Putamen (tissue), 1 donor: ENCODE results near the gene ARID1B.
A peak's percentile ranks its signal among the peaks of the same experiment; 100 is the strongest.

Experiments
- DNase-seq: peaks from one replicate; pipeline ENCODE4 v3.0.0-alpha.2; 2016; ENCODE audit warnings: low spot score

Gene ARID1B

DNA sequence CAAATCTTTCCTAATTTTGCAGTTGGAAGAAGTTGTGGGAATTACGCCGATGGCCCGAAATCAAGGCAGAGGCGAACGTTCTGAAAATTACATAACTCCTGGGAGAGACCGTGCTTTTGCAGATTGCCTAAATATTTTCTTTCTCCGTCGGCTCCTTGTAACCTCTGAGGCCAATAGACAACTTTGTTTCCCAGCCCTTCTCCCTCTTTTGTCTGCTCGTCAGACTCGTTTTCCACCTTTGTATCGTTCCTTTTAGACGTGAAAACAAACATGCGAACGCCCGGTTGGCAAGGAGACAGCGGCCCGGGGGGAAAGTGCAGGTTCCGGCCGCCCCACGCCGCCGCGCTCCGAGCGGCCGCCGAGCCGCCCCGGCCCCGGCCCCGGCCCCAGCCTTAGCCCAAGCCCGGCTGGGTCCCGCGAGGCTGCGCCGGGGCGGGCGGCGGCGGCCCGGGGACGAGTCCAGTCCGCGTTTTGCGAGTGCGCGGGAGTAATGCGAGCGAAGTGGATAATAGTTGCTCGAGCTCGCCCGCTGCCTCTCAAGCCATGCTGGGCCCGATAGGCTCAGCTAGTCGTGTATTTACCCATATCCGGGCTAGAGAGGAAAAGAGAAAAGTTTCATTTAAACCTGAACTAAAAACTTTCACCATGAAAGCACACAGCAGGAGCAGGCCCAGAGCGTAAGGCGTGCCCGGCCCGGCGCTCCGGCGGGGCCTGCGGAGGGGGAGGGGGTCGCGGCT, at the start of gene ARID1B:
TSS of gene ARID1B (plus strand) at position 539 of the 737 bp plus-strand sequence. CDS start 303 bp downstream, outside the sequence.
- peak; percentile 78 for DNase-seq

DNA sequence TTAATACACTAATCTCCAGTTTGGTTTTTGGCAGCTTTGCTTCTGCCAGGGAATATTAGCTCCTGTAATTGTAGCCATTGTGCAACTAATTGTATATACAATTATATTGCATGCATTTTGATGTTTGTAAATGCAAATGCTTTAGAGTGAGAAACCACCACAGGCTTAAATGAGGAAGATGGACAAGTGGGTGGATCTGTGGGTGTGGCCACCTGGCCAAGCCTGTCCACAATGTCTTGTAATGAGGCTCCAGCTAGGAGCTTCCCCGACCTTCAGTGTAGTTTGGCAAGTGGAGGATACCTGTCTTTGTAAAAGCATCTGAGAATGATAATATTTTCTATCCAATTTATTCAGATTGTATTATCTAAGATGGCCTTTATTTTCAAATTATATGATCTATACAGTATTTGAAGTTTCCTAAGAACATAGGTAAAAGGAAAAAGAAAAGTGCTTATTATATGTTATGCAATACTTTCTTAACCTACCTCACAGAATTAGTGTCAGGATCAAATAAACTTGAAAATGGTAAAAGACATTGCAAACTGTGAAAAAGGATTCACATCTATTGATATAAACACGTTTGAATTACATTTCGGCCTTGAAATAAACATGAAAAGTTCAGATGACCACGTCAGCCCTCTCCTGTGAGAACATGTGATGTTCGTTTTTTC, 49.3 kb upstream of the ARID1B start:
- no peak for DNase-seq

DNA sequence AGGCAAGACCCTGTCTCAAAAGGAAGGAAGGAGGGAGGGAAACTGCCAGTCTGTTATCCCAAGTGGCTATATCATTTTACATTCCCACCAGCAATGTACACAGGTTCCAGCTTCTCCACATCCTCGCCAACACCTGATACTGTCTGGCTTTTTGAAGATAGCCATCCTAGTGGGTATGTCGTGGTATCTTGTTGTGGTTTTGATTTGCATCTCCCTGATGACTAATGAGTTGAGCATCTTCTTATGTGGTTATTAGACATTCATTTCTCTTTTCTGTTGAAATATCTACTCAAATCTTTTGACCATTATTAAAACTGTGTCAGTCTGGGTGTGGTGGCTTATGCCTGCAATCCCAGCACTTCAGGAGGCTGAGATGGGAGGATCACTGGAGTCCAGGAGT, 47.9 kb upstream of the ARID1B start:
- DNase-seq: no peak

DNA sequence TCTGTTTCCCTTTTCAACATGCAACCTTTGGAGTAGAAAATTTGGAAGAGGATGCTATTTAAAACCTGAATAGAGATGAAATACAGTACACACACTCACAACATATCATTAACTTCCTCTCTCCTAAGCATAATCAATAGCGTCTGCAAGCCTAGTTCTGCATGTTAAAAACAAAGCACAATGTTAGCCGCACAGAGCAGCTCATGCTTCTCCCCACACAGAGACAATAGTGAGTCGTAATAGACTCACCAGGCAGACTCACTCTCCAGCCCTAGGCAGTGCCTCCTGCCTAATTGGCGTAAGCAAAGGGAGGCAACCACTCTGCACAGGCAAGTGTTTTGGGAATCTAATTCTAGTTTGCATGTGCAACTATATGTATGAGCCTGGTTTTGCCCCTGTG, 45.8 kb upstream of the ARID1B start:
- DNase-seq: no peak

DNA sequence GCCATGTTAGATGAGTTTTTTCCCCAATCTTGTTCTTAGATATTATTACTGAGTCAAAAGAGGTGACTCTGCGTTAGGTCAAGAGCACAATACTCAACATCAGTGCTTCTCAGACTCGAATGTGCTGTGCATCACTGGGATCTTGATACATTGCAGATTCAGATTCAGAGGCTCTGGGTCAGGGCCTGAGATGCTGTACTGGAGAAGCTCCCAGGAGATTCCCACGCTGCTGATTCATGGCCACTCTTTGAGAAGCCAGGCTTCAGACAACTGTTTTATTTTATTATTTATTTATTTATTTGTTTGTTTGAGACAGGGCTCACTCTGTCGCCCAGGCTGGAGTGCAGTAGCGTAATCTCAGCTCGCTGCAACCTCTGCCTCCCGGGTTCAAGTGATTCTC, 41.4 kb upstream of the ARID1B start:
- no peak for DNase-seq

DNA sequence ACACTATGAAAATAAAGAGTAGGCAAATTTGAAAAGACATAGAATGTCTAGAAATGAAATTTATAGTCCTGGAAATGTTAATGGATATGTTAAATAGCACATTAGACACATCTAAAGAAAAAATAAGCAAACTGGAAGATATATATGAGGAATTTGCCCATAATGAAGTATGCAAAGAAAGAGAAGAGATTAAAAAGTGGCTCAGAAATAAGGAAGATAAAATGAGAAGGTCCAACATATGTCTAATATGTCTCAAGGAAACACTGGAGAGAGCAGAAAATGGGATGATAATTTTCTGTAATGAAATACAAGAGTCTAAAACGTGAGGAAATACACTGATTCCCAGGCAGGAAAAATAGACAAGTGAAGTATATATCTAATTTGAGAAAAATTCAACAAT, 36.6 kb upstream of the ARID1B start:
- no peak for DNase-seq

DNA sequence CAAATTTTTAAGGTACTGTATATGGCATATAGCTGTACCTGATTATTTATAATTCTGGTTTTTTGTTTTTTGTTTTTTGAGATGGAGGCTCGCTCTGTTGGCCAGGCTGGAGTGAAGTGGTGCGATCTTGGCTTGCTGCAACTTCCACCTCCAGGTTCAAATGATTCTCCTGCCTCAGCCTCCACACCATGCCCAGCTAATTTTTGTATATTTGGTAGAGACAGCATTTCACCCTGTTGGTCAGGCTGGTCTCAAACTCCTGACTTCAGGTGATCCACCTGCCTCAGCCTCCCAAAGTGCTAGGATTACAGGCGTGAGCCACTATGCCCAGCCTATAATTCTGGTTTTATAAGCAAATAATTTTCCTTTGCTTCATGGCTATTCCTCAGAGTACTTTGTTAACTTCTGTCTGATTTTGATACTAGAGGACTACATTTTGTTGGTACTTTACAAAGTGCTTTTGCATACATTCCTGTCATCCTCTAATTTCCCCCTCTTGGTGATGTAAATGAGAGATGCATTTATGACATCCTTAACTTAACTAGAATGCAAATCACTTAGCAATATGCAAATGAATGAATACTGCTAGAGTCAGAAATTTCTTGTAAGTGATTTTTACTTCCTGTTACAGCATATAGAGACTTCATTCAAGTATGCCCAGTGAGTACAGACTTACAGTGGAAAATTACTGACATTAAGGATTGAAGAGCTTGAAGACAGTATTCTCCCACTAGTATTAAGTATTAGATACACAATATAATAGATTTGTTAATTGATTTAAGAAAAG, 35.7 kb upstream of the ARID1B start:
- no peak for DNase-seq

DNA sequence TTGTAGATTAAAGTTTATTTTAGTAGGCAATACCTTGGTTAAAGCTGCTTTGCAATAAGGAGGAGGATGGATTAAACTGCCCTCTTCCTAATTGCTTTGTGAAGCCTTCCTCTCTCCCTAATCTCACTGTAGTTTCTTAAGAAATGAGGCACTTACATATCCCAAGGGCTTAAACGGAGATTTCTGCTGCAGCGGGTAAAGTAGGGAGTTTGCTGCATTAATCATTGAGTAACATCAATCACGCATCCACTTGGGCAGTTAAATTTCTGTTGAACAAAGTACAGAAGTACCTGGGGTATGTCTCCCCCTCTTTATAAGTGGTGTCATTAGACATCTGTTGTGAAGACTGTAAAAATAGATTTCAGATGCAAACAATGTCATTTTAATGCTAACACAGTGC, 29.5 kb upstream of the ARID1B start:
- DNase-seq: no peak

DNA sequence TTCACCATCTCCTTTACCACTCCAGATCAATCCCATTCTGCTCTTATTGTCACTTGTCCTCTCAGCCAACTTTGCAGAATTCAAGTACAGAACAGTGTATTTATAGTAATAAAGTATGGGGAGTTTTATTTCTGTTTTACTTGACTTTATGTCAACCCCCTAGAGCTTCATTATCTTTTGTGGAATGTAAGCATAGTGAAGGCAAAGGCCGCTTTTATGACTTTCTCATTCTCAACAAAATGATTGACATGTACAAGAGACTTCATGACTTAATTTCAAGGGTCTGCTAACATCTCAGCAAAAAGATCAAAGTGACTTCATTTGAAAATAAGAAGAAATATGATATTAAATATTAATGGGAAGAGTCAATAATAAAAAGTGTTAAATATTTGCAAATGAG, 28.7 kb upstream of the ARID1B start:
- DNase-seq: no peak

DNA sequence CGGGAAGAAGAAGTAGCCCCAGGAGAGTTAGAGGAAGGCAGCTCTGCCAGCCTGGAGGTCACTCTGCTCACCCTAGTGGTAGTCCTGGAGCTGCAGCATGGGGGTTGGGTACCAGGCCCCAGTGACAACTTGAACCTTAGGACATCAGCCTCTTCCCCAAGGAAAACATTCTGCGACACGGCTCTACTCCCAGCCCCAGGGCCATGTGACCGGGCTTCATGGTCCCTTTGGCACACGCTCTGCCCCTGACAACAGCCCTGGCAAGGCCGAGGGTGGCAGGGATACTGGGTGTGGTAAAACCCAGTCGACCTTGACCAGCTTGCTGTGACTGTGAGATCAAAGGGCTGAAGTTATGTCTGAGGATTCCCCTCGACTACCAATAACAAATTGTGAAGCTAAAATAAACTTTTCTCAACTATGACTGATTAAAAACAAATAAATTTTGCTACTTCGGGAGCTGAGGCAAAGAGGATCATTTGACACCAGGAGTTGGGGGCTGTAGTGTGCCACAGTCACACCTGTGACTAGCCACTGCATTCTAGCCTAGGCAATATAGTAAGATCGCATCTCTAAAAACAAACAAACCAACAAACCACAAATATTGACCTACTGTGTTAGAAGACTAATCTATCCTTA, 24.4 kb upstream of the ARID1B start:
- no peak for DNase-seq

DNA sequence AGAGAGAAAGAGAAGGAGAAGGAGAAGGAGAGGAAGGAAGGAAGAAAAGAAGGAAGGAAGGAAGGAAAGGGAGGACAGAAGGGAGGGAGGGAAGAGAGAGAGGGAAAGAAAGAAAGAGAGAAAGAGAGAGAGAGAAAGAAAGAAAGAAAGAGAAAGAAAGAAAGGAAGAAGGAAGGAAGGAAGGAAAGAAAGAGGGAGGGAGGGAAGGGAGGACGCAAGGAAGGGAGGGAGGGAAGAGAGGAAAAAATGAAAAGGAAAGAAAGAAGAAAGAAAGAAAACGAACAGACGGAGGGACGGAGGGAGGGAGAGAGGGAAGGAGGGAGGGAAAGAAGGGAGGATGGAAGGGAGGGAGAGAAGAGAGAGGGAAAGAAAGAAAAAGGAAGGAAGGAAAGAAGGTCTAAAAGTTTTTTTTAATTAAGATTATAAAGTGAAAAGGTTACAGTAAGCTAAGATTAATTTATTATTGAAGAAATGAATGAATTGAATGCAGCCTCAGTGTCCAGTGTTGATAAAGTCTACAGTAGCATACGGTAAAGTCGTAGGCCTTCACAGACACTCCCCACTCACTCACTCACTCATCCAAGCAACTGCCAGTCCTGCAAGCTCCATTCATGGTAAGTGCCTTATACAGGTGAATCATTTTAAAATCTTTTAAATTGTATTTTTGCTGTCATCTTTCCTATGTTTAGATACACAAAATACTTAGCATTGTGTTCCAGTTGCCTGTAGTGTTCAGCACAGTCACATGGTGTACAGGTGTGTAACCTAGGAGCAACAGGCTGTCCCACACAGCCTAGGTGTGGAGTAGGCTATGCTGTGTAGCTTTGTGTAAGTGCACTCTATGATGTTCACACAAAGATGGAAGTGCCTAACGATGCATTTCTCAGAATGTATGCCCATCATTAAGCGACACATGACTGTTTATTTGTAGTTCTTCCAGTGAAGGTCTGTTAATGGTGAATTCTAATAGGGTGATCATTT, 20.3 kb upstream of the ARID1B start:
- DNase-seq: no peak

DNA sequence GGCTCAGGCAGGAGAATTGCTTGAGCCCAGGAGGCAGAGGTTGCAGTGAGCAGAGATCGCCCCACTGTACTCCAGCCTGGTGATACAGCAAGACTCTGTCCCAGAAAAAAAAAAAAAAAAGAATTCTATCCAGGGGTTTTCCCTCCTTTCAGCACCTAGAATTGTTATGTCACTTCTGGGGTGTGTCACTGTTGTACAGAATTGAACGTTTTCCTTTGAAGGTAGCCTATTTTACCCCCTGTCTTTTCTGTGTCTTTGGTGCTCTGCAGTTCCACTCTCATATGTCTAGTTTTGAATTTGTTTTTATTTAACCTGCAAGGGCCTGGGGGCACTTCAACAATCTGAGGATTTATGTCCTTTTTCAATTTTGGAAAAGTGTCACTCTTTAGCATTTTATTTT, 19.3 kb upstream of the ARID1B start:
- DNase-seq: no peak

DNA sequence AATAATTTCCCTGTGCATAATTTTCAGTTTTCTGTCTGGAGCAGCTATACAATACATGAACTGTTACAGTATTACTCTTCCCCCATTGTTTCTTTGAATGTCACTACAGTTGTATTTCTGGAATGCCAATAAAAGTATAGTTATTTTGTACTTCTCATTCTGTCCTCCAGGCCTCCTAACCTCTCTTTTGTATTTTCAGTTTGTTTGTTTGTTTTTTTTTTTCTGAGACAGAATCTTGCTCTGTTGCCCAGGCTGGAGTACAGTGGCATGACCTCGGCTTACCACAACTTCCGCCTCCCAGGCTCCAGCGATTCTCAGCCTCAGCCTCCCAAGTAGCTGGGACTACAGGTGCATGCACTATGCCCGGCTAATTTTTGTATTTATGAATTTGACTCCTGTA, 16.8 kb upstream of the ARID1B start:
- DNase-seq: no peak

DNA sequence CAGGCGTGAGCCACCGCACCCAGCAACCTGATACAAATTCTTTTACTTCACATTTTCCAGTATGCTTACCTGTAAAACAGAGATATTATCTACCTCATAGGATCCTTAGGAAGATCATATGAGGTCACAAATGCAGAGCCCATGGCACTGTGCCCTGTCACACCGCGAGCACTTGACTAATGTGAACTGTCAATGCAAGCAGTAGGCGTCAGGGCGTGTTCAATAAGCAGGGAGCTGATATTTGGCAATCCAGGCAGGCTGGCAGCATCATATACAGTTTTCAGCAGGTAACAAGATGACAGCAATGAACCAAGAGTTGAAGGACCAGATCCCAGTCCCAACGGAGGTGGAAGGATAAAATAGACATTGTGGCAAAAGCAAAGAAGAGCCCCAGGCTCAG, 14.6 kb upstream of the ARID1B start:
- DNase-seq: no peak

DNA sequence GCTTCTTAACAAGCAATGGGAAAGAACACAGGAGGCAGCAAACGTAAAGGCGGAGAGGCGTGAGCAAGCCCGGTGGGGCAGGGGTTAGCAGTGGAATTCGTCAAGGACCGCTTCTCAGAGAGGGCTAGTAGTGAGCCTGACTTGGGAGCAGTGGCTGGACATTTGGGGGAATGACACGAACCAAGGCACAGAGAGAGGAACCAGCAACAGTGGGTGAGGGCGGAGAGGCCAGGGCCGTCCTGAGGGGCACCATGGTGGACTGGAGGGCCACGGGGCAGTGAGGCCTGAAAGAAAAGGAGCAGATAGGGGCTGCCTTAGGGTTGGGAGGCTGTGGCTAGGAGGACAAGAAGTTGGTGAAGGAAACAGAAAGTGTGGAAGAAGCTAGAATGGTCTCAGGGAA, 12.1 kb upstream of the ARID1B start:
- DNase-seq: no peak

DNA sequence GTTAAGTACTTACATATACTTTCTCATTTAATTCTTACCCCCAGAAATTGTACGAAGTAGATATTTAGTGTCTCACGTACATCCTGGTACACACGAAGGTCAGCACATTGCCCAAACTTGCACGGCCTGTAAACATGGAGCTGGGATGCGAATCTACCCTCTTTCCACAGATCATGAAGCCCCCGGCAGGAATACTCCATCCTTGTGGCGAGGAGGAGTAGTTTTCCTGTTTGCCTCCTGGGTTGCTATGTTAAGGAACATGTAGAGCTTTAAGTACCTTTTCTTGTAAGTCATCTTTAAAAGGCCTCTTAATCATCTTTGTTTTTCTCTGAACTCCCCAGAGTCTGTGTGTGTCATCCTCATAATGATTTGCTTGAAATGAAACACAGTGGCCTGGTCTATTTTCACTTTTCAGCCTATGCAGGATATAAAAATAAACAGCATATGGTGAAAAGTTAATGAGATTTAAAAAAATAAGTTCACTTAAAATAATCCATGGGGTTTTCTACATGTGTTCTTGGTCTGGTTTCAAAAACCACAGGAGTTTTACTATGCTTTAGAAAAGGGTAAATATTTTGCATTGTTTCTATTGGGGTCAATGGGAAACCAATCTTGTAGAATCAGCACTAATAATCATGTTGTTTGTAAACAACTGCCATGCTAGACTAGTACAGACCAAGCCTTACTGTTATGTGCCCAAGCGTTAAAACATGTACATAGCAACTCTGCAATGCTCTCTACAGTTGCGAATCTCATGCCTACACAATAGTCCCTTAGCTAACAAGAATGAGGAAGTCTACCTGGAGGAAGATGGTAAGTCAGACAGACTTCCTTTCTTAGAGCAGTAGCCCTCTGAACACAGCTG, 9.3 kb upstream of the ARID1B start:
- no peak for DNase-seq

DNA sequence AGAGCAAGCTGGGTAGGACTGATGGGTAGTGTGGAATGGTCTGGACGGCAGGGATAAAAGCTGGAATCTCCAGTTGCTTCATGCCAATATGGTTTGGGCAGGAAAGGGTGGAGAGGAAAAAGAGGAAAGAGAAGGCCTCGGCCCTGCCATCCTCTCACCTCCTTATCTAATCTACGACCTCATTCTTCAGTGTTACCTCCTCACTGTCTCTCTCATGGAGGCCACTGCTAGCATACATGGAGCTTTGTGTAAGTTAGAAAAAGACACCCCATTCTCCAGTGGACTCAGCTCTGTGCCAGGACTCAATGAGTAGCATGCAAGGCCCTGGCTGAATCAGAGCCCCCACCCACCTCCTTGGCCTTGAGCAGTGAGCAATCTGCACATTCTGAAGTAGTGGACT, 6.1 kb upstream of the ARID1B start:
- DNase-seq: no peak

DNA sequence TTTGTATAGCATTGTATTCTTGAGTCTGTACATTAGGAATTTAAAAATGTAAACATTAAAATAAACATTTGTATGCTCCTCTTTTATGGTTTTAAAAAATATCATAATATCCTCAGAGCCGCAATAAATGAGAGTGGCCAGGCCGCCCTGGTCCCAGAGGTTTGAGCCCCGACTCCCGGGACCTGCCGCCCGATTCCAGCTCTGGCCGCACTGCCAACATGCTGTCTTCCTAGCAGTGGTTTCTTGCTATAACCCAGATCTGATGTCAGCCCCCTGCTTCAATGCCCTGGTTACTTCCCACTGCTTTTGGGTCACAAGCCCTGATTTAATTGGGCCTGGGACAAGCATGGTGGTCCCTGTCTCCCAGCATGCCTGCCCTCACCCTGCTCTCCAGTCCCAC, 5.4 kb upstream of the ARID1B start:
- no peak for DNase-seq

DNA sequence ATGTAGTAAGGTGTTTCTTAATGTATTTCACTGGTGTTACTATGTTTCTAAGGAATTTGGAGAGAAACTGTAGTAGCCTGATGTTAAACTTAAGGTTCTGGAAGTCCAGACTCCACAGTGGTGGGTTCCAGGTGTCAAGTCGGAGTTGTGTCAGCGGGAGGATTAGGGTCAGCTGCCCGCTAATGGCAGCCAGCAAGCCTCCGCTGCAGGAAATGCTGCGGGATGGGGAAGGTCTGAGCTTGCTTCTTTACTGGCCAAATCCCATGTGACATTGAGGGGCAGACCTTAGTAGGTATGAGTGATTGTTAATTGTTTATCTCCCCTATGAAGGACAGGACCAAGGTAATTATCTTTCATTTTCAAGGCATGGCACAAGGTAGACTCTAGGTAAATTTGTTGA, 3.7 kb upstream of the ARID1B start:
- DNase-seq: no peak
